A549 (cell line): ENCODE data around the gene PIEZO2. TPM values are rescaled to one million over a fixed set of nuclear protein-coding genes. Genes with fewer than 3 reads are reported as not detected.
A peak's percentile ranks its signal among the peaks of the same experiment; 100 is the strongest.
"Not testable (repeated sequence)": the region's sequence is repeated elsewhere in the genome, so short reads cannot be mapped to it uniquely, and the experiment has no call there.

Experiments used
- ATAC-seq, 2 experiments: fragments of 200-7000 bp in 1 of 2; fragments of >200 bp in 1 of 2; cut with Nextera tagmentation in 1 of 2; cut with Tn5 transposase in 1 of 2; 3 replicates each; pipeline versions ENCODE4 v1.8.0 to v1.9.1; 2018 to 2020; ENCODE audit warnings: mild to moderate bottlenecking in 1 of 2, moderate library complexity in 1 of 2
- CTCF ChIA-PET: fragments of 300-600 bp; sonication (Branson Sonifier 250); formaldehyde crosslinking; extraction: SDS; loops from one replicate; lab custom pipeline; 2021; ENCODE audit warnings: antibody characterized with exemption, inconsistent platforms; lab: Yijun Ruan, JAX
- POLR2A ChIA-PET: fragments of 350-600 bp; formaldehyde crosslinking; extraction: SDS; loops from one replicate; lab custom pipeline; 2021; ENCODE audit warnings: antibody characterized with exemption, inconsistent platforms; lab: Yijun Ruan, JAX
- DNase-seq, 2 experiments: peaks; one replicate each; pipeline versions ENCODE4 v3.0.0 to v3.0.0-alpha.2; 2011 to 2016; ENCODE audit warnings: low read depth in 1 of 2, low spot score in 1 of 2
- FAIRE-seq: peaks from 2 replicates; lab custom pipeline; 2011; peaks lifted over from hg19 to GRCh38; lab: Jason Lieb, UNC
- H3K27ac ChIP-seq, 2 experiments: fragments of >200 bp; sonication (Bioruptor Twin); formaldehyde crosslinking; 3 replicates each; pipeline ENCODE4 v1.5.1; 2016 to 2017
- H3K4me1 ChIP-seq: fragments of >200 bp; sonication (Bioruptor Twin); formaldehyde crosslinking; 3 replicates; pipeline ENCODE4 v1.6.1; 2016
- H3K4me2 ChIP-seq: fragments of >200 bp; sonication (Bioruptor Twin); formaldehyde crosslinking; 3 replicates; pipeline ENCODE4 v1.6.1; 2016
- H3K4me3 ChIP-seq: fragments of >200 bp; sonication (Bioruptor Twin); formaldehyde crosslinking; 3 replicates; pipeline ENCODE4 v1.5.1; 2016
- H3K9me3 ChIP-seq: fragments of >200 bp; sonication (Bioruptor Twin); formaldehyde crosslinking; 3 replicates; pipeline ENCODE4 v1.6.1; 2016
- CBX2 ChIP-seq: fragments of 200-600 bp; sonication (generic); IDR thresholded peaks from 2 replicates; pipeline ENCODE4 v1.6.1; 2016; ENCODE audit warnings: low read depth, mild to moderate bottlenecking, borderline replicate concordance
- FOSB ChIP-seq: fragments of 250-450 bp; sonication (Bioruptor Pico); IDR thresholded peaks from 2 replicates; pipeline ENCODE4 v1.5.0; 2020; ENCODE audit warnings: mild to moderate bottlenecking, moderate library complexity
- FOSL2 ChIP-seq, 2 experiments: fragments of 450-650 bp in 1 of 2; fragments of >200 bp in 1 of 2; sonication (Bioruptor Twin) in 1 of 2; formaldehyde crosslinking; IDR thresholded peaks; 2 replicates each; pipeline versions ENCODE4 v1.5.0 to v1.6.1; 2016 to 2020; ENCODE audit warnings: mild to moderate bottlenecking in 1 of 2, moderate library complexity in 1 of 2
- FOXS1 ChIP-seq: fragments of 250-450 bp; sonication (Bioruptor Pico); IDR thresholded peaks from 2 replicates; pipeline ENCODE4 v1.5.0; 2020; ENCODE audit warnings: mild to moderate bottlenecking, moderate library complexity
- HEYL ChIP-seq: fragments of 250-450 bp; sonication (Bioruptor Pico); IDR thresholded peaks from 2 replicates; pipeline ENCODE4 v1.8.0; 2021; ENCODE audit warnings: mild to moderate bottlenecking, moderate library complexity
- HOXA7 ChIP-seq: fragments of 250-450 bp; sonication (Bioruptor Pico); IDR thresholded peaks from 2 replicates; pipeline ENCODE4 v1.5.0; 2020; ENCODE audit warnings: mild to moderate bottlenecking, moderate library complexity
- KDM5A ChIP-seq: fragments of 200-600 bp; sonication (generic); IDR thresholded peaks from 2 replicates; pipeline ENCODE4 v1.6.1; 2016; ENCODE audit warnings: antibody characterized with exemption, mild to moderate bottlenecking
- MAFK ChIP-seq: fragments of 450-650 bp; IDR thresholded peaks from 2 replicates; pipeline ENCODE4 v1.6.1; 2014; ENCODE audit not compliant: partially characterized antibody
- NPAS2 ChIP-seq: fragments of 250-450 bp; sonication (Bioruptor Pico); IDR thresholded peaks from 2 replicates; pipeline ENCODE4 v1.8.0; 2022; ENCODE audit warnings: mild to moderate bottlenecking, moderate library complexity, borderline replicate concordance
- PBX3 ChIP-seq: IDR thresholded peaks from 2 replicates; pipeline ENCODE4 v1.6.1; 2012
- POLR2AphosphoS2 ChIP-seq: conservative IDR thresholded peaks from 2 replicates; pipeline ENCODE4 v1.6.1; 2012; ENCODE audit warnings: low read length, improper control_type of control experiment, inconsistent platforms
- RFX5 ChIP-seq: fragments of 450-650 bp; IDR thresholded peaks from 2 replicates; pipeline ENCODE4 v1.7.1; 2014; ENCODE audit warnings: antibody characterized with exemption, mild to moderate bottlenecking, moderate library complexity
- RNF2 ChIP-seq: fragments of 200-600 bp; sonication (generic); IDR thresholded peaks from 2 replicates; pipeline ENCODE4 v1.6.1; 2016; ENCODE audit warnings: low read depth, mild to moderate bottlenecking, antibody characterized with exemption, moderate library complexity, borderline replicate concordance
- SREBF2 ChIP-seq: fragments of 450-650 bp; IDR thresholded peaks from 2 replicates; pipeline ENCODE4 v1.6.1; 2014; ENCODE audit warnings: mild to moderate bottlenecking, moderate library complexity
- ZNF302 ChIP-seq: fragments of 250-450 bp; sonication (Bioruptor Pico); IDR thresholded peaks from 2 replicates; pipeline ENCODE4 v1.9.0; 2021; ENCODE audit warnings: inconsistent platforms, mild to moderate bottlenecking, moderate library complexity
- whole genome bisulfite sequencing: methylation state at CpG from one replicate; pipeline ENCODE4 v1.1.6; 2017; ENCODE audit errors: missing lambda C conversion rate; 5-methylcytosine and 5-hydroxymethylcytosine counted together
- polyA minus RNA-seq: library from RNA; depleted of rRNA, polyadenylated mRNA; stranded (reverse); fragments of >200 nt; gene quantifications from 2 replicates; pipeline ENCODE4 v1.2.3, GENCODE V29; 2011; rRNA and poly(A)+ RNA removed
- polyA plus RNA-seq, 4 experiments: library from polyadenylated mRNA; depleted of rRNA in 3 of 4; stranded (reverse); fragments of >200 nt; fragmentation: RNase III in 1 of 4; extraction: RNeasy Plus Mini Kit Qiagen cat#74134 plus additional on column Dnase treatment in 1 of 4; gene quantifications; 2 replicates in 3 of 4; 3 replicates in 1 of 4; pipeline ENCODE4 v1.2.3, GENCODE V29; 2011 to 2017
- TF ChIP-seq, protein P1 (sequence below): IDR thresholded peaks from 2 replicates; pipeline ENCODE4 v1.6.1; 2012
- TF ChIP-seq, protein P2 (sequence below): fragments of 250-450 bp; sonication (Bioruptor Pico); IDR thresholded peaks from 2 replicates; pipeline ENCODE4 v1.5.0; 2021; ENCODE audit warnings: mild to moderate bottlenecking, moderate library complexity, borderline replicate concordance

PIEZO2 gene
- polyA plus RNA-seq (2011; rRNA removed), result 0.80 and 1.3 TPM in 2 replicates
- 0.18 and 0.26 TPM in 2 replicates for polyA plus RNA-seq (2012; cell fraction: cytosol; rRNA removed)
- polyA plus RNA-seq (2012; cell fraction: nucleus; rRNA removed), result 0.34 and 0.67 TPM in 2 replicates
- 1.4 to 1.8 TPM (median 1.6 TPM) in 3 replicates for polyA plus RNA-seq (2017; fragmentation: RNase III; extraction: RNeasy Plus Mini Kit Qiagen cat#74134 plus additional on column Dnase treatment)
- polyA minus RNA-seq, result 2.3 and 3.6 TPM in 2 replicates

- TF ChIP-seq, protein P1, sequence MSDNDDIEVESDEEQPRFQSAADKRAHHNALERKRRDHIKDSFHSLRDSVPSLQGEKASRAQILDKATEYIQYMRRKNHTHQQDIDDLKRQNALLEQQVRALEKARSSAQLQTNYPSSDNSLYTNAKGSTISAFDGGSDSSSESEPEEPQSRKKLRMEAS, result peak; percentile 29; the same call in 1 of the 2 replicates
- no peak for TF ChIP-seq HEYL (CRISPR knock-in tag)
- no peak for TF ChIP-seq ZNF302 (CRISPR knock-in tag)
- Histone ChIP-seq H3K27ac (peak within 1 kb of the TSS; percentile 60 to 83), H3K9me3 (no peaks in the 10 kb centered on the region), H3K4me2 (peak within 1 kb of the TSS; percentile 83), H3K4me3 (peak within 1 kb of the TSS; percentile 50), H3K4me1 (0 out of 3 replicates have a peak, but pooled peaks cover 5% of the 10 kb centered on the region)
- ChIA-PET CTCF (interaction anchor here (1.0 to 2.2 kb wide), 3 partner anchors 298 to 589 kb away, joined by 3 to 8 read pairs (median 4); no protein-coding TSS in a partner anchor), POLR2A (no interaction called here)
- ATAC-seq, result peak; percentile 82 to 86; a peak in 5 of 6 replicates
- 24% methylated on average over 14 of the region's 62 CpGs for WGBS
- no peak for FAIRE-seq
- DNase-seq, result peak; percentile 14 to 47
Measured at GRCh38 chr18:11149441-11150270, at the start of gene PIEZO2. TSS of gene PIEZO2 (minus strand) at chr18:11149569. CDS start at chr18:11148588, 981 bp downstream.

GRCh38 chr18:11183637-11184036 is 34.3 kb upstream of the PIEZO2 start:
- no peak for DNase-seq
- Histone ChIP-seq H3K4me2 (no peak overlapping the region), H3K27ac (no peak overlapping the region), H3K4me3 (no peak overlapping the region), H3K4me1 (no peaks in the 10 kb centered on the region), H3K9me3 (no peaks in the 10 kb centered on the region)
- ChIA-PET CTCF (interaction anchor here (0.6 kb wide), 1 partner anchor 29 kb away, joined by 3 read pairs; no protein-coding TSS in a partner anchor), POLR2A (no interaction called here)
- no peak for ATAC-seq
- TF ChIP-seq FOSL2 (IDR thresholded peaks at IDR 0.05), result no peak
- no peak for TF ChIP-seq FOSL2 (CRISPR knock-in tag; IDR thresholded peaks at IDR 0.05)
- TF ChIP-seq ZNF302 (CRISPR knock-in tag), result no peak
- TF ChIP-seq RFX5, result no peak
- TF ChIP-seq, protein P2, sequence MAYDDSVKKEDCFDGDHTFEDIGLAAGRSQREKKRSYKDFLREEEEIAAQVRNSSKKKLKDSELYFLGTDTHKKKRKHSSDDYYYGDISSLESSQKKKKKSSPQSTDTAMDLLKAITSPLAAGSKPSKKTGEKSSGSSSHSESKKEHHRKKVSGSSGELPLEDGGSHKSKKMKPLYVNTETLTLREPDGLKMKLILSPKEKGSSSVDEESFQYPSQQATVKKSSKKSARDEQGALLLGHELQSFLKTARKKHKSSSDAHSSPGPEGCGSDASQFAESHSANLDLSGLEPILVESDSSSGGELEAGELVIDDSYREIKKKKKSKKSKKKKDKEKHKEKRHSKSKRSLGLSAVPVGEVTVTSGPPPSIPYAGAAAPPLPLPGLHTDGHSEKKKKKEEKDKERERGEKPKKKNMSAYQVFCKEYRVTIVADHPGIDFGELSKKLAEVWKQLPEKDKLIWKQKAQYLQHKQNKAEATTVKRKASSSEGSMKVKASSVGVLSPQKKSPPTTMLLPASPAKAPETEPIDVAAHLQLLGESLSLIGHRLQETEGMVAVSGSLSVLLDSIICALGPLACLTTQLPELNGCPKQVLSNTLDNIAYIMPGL (CRISPR knock-in tag), result no peak
- TF ChIP-seq RNF2, result no peak
- no peak for TF ChIP-seq KDM5A
- no peak for TF ChIP-seq POLR2AphosphoS2
- TF ChIP-seq CBX2, result no peak
- no peak for TF ChIP-seq HOXA7 (CRISPR knock-in tag)
- TF ChIP-seq FOXS1 (CRISPR knock-in tag), result no peak
- TF ChIP-seq MAFK, result no peak
- TF ChIP-seq NPAS2, result no peak
- no peak for TF ChIP-seq FOSB (CRISPR knock-in tag)
- TF ChIP-seq SREBF2, result no peak
- no peak for TF ChIP-seq HEYL (CRISPR knock-in tag)
- no peak for TF ChIP-seq PBX3
- FAIRE-seq, result no peak
- WGBS, result 53% methylated on average over 2 of the region's 2 CpGs

GRCh38 chr18:11181629-11182028 is 32.3 kb upstream of the PIEZO2 start:
- ATAC-seq, result not testable (repeated sequence)

More at GRCh38 chr18:11181629-11182028, 32.3 kb upstream of the PIEZO2 start:
- H3K9me3 ChIP-seq, H3K4me3 ChIP-seq, CTCF ChIA-PET, H3K4me2 ChIP-seq, POLR2A ChIA-PET, FAIRE-seq, H3K4me1 ChIP-seq, H3K27ac ChIP-seq, DNase-seq: not testable (repeated sequence)
- 0% methylated on average over 1 of the region's 1 CpG for WGBS
